Glutamatergic neuron (in vitro differentiated cells): ENCODE data around the gene CACNA1G. TPM values are rescaled to one million over a fixed set of nuclear protein-coding genes. Genes with fewer than 3 reads are reported as not detected.

Source experiments
- DNase-seq: peaks from one replicate; pipeline ENCODE4 v3.0.0; 2022
- H3K27ac Mint-ChIP-seq: one replicate; pipeline ENCODE4 v1.8.0; 2020; ENCODE audit warnings: mild to moderate bottlenecking, mixed read lengths, inconsistent platforms; ENCODE audit not compliant: unreplicated experiment
- H3K27me3 Mint-ChIP-seq: one replicate; pipeline ENCODE4 v1.8.0; 2020; ENCODE audit warnings: mild to moderate bottlenecking, moderate library complexity, mixed read lengths, inconsistent platforms; ENCODE audit not compliant: unreplicated experiment
- H3K36me3 Mint-ChIP-seq: one replicate; pipeline ENCODE4 v1.8.0; 2020; ENCODE audit warnings: mild to moderate bottlenecking, mixed read lengths, inconsistent platforms; ENCODE audit not compliant: unreplicated experiment
- H3K4me1 Mint-ChIP-seq: one replicate; pipeline ENCODE4 v1.8.0; 2020; ENCODE audit warnings: mild to moderate bottlenecking, low read depth, mixed read lengths, inconsistent platforms; ENCODE audit not compliant: unreplicated experiment
- H3K4me3 Mint-ChIP-seq: one replicate; pipeline ENCODE4 v1.8.0; 2020; ENCODE audit warnings: mild to moderate bottlenecking, mixed read lengths, inconsistent platforms; ENCODE audit not compliant: unreplicated experiment
- H3K9me3 Mint-ChIP-seq: one replicate; pipeline ENCODE4 v1.8.0; 2020; ENCODE audit warnings: mild to moderate bottlenecking, moderate library complexity, mixed read lengths, inconsistent platforms; ENCODE audit not compliant: unreplicated experiment
- total RNA-seq: library from RNA; stranded (reverse); fragmentation: NEBNext Ultra II Directional; extraction: Animal tissue kit (Norgen Biotek cat#: 25700); gene quantifications from one replicate; pipeline ENCODE4 v1.2.1, GENCODE V29; 2021; ENCODE audit not compliant: unreplicated experiment
- TF ChIP-seq, protein P1 (sequence below): fragments of 200-600 bp; sonication (generic); IDR thresholded peaks from one replicate; pipeline ENCODE4 v1.5.0; 2021; ENCODE audit not compliant: partially characterized antibody, unreplicated experiment

The CACNA1G gene
- total RNA-seq, 1 donor from 2014 or later, result 2.2 TPM

DNA sequence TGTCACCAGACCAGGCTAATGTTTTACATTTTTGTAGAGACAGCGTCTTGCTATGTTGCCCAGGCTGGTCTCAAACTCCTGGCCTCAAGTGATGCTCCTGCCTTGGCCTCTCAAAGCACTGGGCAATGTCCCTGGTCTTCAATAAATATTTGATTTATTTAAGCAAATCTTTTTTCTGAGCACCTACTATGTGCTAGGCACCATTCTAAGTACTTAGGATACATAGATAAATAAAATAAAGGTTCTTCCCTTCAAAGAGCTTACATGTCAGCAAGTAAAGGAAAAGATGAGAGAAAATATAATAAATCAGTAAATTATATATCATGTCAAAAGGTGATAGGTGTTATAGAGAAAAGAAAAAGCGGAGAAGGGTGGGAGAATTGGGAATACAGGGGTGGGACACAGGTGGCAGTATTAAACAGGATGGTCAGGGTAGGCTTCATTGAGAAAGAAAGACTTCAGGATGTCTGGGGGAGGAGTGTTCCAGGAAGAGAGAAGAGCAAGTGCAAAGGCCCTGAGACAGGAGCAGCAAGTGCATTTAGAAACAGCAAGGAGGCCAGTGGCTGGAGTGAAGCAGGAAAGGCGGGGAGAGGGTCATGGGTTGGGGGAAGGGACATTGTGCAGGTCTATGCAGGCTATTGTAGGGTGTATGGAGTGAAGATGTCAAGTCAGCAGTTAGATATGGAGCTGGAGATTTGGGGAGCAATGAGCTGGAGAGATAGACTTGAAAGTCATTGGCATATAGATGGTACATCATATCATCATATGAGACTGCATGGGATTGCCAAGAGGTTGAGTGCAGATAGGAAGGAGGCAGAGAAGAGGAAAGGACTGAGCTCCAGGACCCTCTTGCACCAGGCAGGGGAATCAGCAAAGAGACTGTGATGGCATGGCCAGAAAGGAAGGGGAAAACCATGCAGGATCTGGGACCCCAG, 85.5 kb downstream of the CACNA1G start:
- DNase-seq, result no peak
- H3K36me3 Mint-ChIP-seq, result no peaks in the 10 kb centered on the region
- no peak overlapping the region for H3K4me3 Mint-ChIP-seq
- no peak overlapping the region for H3K27ac Mint-ChIP-seq
- H3K27me3 Mint-ChIP-seq, result no peaks in the 10 kb centered on the region
- H3K9me3 Mint-ChIP-seq, result peaks cover 4% of the 10 kb centered on the region
- H3K4me1 Mint-ChIP-seq, result no peaks in the 10 kb centered on the region
- TF ChIP-seq, protein P1, sequence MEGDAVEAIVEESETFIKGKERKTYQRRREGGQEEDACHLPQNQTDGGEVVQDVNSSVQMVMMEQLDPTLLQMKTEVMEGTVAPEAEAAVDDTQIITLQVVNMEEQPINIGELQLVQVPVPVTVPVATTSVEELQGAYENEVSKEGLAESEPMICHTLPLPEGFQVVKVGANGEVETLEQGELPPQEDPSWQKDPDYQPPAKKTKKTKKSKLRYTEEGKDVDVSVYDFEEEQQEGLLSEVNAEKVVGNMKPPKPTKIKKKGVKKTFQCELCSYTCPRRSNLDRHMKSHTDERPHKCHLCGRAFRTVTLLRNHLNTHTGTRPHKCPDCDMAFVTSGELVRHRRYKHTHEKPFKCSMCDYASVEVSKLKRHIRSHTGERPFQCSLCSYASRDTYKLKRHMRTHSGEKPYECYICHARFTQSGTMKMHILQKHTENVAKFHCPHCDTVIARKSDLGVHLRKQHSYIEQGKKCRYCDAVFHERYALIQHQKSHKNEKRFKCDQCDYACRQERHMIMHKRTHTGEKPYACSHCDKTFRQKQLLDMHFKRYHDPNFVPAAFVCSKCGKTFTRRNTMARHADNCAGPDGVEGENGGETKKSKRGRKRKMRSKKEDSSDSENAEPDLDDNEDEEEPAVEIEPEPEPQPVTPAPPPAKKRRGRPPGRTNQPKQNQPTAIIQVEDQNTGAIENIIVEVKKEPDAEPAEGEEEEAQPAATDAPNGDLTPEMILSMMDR, result no peak

DNA sequence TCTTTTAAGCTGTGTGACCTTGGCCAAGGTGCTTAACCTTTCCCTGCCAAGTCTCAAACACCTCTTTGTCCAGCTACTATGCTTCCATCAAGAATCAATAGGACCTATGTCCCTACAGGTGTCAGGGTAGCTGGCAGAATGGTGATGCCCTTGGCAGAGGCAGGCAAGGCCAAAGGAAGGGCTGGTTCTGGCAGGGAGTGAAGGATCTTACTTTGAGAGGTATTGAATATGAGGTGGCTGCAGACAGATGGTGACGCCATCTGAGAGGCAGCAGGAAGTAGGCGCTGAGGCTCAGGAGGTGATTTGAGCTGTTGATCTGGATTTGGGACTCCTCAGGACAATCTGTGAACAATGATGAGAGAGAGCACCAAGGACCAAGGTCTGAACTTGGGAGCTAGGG, 86.7 kb downstream of the CACNA1G start:
- Mint-ChIP-seq H3K27ac (no peak overlapping the region), H3K27me3 (no peaks in the 10 kb centered on the region), H3K36me3 (no peaks in the 10 kb centered on the region), H3K4me1 (no peaks in the 10 kb centered on the region), H3K9me3 (peaks cover 2% of the 10 kb centered on the region), H3K4me3 (no peak overlapping the region)
- TF ChIP-seq, protein P1, result no peak
- DNase-seq, result no peak

DNA sequence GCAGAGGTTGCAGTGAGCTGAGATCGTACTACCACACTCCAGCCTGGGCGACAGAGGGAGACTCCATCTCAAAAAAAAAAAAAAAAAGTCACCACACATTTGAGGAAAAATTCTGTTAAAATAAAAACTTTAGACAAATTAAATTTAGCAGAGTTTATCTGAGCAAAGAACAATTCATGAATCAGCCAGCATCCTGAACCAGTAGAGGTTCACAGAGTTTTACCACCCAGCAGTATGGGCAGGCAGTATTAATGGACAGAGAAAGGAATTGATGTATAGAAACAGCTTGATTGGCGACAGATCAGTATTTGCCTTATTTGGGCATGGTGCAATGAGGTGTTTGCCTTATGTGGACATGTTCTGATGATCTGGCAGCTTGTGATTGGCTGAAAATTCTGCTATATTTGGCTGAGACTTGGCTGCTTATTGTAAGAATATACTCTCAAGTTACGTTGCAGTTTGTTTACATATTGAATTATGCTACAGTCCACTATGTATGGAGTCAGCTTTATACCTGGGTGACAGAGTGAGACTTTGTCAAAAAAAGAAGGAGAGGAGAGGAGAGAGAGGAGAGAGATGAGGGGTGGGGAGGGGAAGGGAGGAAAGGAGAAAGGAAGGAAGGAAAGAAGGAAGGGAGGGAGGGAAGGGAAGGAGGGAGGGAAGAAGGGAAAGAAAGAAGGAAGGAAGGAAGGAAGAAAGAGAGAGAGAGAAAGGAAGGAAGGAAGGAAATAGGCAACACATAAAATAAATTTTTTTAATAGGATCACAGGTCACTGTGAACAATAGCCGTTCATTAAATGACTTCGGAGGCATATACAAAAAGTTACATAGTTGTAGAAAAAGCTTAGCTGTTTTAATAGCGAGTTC, 88.8 kb downstream of the CACNA1G start:
- Mint-ChIP-seq H3K27ac (no peak overlapping the region), H3K4me1 (no peaks in the 10 kb centered on the region), H3K36me3 (no peaks in the 10 kb centered on the region), H3K27me3 (no peaks in the 10 kb centered on the region), H3K4me3 (no peak overlapping the region), H3K9me3 (peaks cover 2% of the 10 kb centered on the region)
- TF ChIP-seq, protein P1, result no peak
- DNase-seq, result no peak

DNA sequence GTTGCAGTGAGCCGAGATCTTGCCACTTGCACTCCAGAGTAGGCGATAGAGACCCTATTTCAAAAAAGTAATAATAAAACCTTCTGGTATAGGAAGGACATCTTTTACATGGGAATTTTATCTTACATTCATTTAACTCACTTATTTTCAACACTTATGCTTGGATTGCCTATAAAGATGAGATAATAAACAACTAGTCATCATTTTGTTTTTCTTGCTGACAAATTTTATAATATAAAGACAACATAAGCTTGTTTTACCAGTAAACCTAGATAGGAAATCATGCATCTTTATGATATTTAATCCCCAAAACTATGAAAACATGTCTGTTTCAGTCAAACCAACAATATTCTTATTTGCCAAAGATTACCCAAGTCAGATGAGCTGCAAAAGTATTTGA, 91.1 kb downstream of the CACNA1G start:
- H3K27ac Mint-ChIP-seq, result no peak overlapping the region
- no peak overlapping the region for H3K4me3 Mint-ChIP-seq
- no peak for DNase-seq
- H3K4me1 Mint-ChIP-seq, result no peaks in the 10 kb centered on the region
- H3K36me3 Mint-ChIP-seq, result no peaks in the 10 kb centered on the region
- H3K9me3 Mint-ChIP-seq, result peaks cover 2% of the 10 kb centered on the region
- no peaks in the 10 kb centered on the region for H3K27me3 Mint-ChIP-seq
- TF ChIP-seq, protein P1, result no peak
